Measurements from ENCODE around the gene CAP1. TPM values are rescaled to one million over a fixed set of nuclear protein-coding genes. Genes with fewer than 3 reads are reported as not detected.

Gene CAP1
- total RNA-seq (2012; rRNA removed) = 756 and 792 TPM in 2 replicates
- 405 and 434 TPM in 2 replicates for polyA plus RNA-seq (2012; rRNA removed)
- polyA plus RNA-seq (2012; cell fraction: cytosol; rRNA removed) = 135 and 138 TPM in 2 replicates
- 70.1 and 267 TPM in 2 replicates for polyA plus RNA-seq (2012; cell fraction: nucleus; rRNA removed; ENCODE audit: low replicate concordance)
- Bru-seq, nascent RNA = percentile 98 among the genes with signal in this experiment
- percentile 96 among the genes with signal in this experiment for BruChase-seq, experiment 1, labeled RNA remaining after a 6-hour chase
- BruChase-seq, experiment 2, labeled RNA remaining after a 2-hour chase = percentile 90 among the genes with signal in this experiment
- long read RNA-seq, transcript CAP1-203 (13 exons, 3,105 nt) = minor isoform, 68 of 440 reads
- long read RNA-seq, transcript CAP1-206 (13 exons, 2,217 nt) = major isoform, 132 of 440 reads
- long read RNA-seq, transcript CAP1-217 (5 exons, 856 nt) = minor isoform, 16 of 440 reads
- long read RNA-seq, transcript CAP1-202 (13 exons, 1,496 nt) = minor isoform, 54 of 440 reads
- long read RNA-seq, partial matches to known transcripts = 53 of 440 reads
- long read RNA-seq, other reads (novel, unspliced or antisense) = 96 of 440 reads

- DNase-seq (peak; percentile 98), ATAC-seq (ENCODE audit: low read depth) (peak; percentile 93)
- Histone ChIP-seq H2AK5ac (ENCODE audit: low read depth, low read length) (peak within 1 kb of the TSS; percentile 100), H3K14ac (replicated peaks; ENCODE audit: low read depth, low read length) (peak within 1 kb of the TSS; percentile 100), H4K91ac (ENCODE audit: insufficient read depth, low read depth, low read length) (peak within 1 kb of the TSS; percentile 100), H3K4me3 (ENCODE audit: insufficient read depth, low read depth, low read length) (peak within 1 kb of the TSS; percentile 80), H2AFZ (replicated peaks; ENCODE audit: low read length, poor library complexity) (peak within 1 kb of the TSS; percentile 89), H2BK5ac (ENCODE audit: low read depth, low read length, poor library complexity, severe bottlenecking) (peak within 1 kb of the TSS; percentile 97), H2BK15ac (ENCODE audit: low read depth, low read length) (peak within 1 kb of the TSS; percentile 89), H3K4me2 (ENCODE audit: low read depth, low read length) (peak within 1 kb of the TSS; percentile 96), H3K4ac (ENCODE audit: low read depth, low read length) (peak within 1 kb of the TSS; percentile 100), H3K56ac (ENCODE audit: extremely low read depth, insufficient read depth, low read length) (peak within 1 kb of the TSS; percentile 100), H4K20me1 (ENCODE audit: insufficient read depth, low read length) (peaks cover 48% of the 10 kb centered on the region), H3K9ac (ENCODE audit: low read depth, low read length) (peak within 1 kb of the TSS; percentile 98), H2AK9ac (replicated peaks; ENCODE audit: low read depth, low read length, poor library complexity) (peak within 1 kb of the TSS; percentile 99), H2BK120ac (ENCODE audit: low read depth, low read length) (peak within 1 kb of the TSS; percentile 97), H3K9me1 (ENCODE audit: insufficient read depth, low read length) (peaks cover 12% of the 10 kb centered on the region), H3K4me1 (ENCODE audit: control insufficient read depth, insufficient read depth, low read length) (peaks cover 9% of the 10 kb centered on the region), H3K36me3 (ENCODE audit: control insufficient read depth, insufficient read depth, low read length) (peaks cover 6% of the 10 kb centered on the region), H2BK20ac (ENCODE audit: low read depth, low read length) (peak within 1 kb of the TSS; percentile 50; the same call in 1 of the 2 replicates), H3K23ac (ENCODE audit: low read depth, low read length) (peak within 1 kb of the TSS; percentile 99), H4K5ac (ENCODE audit: low read depth, low read length) (peak within 1 kb of the TSS; percentile 96), H3K9me3 (ENCODE audit: control insufficient read depth, insufficient read depth, low read length) (no peaks in the 10 kb centered on the region), H4K8ac (ENCODE audit: low read depth in 2 of 2, low read length in 2 of 2) (peak within 1 kb of the TSS; percentile 98 to 99), H3K27me3 (ENCODE audit: control insufficient read depth, insufficient read depth, low read length) (no peaks in the 10 kb centered on the region), H3K27ac (ENCODE audit: insufficient read depth, low read length) (peak within 1 kb of the TSS; percentile 96), H3K79me1 (ENCODE audit: low read depth in 1 of 2, low read length in 2 of 2) (peaks cover 0 to 22% of the 10 kb centered on the region in 2 experiments; a peak in 2 of 4 replicates), H3K18ac (ENCODE audit: low read depth, low read length) (peak within 1 kb of the TSS; percentile 96)
- in situ Hi-C loops (cut with MboI; ENCODE audit: low sequenced_read_pairs) (no loop called here), dilution Hi-C loops (cut with HindIII; ENCODE audit: low sequenced_read_pairs, unreplicated experiment) (no loop called here), intact Hi-C loops (cut with micrococcal nuclease) (no loop called here)
- POLR2A ChIA-PET (ENCODE audit: unreplicated experiment) = interaction anchor here (0.5 to 1.0 kb wide), 6 partner anchors 9 to 1636 kb away, joined by 3 to 5 read pairs (median 4); no protein-coding TSS in a partner anchor
- CTCF ChIA-PET = no interaction called here
- WGBS, 2 experiments (ENCODE audit: extremely low coverage in 2 of 2, insufficient read length in 1 of 2) = 0% methylated on average over 13 of the region's 65 CpGs; no CpG with 5 or more reads in 1 of the 2 experiments
- BruUV-seq (replicated peaks) = TSS peak; percentile 75
- 0 out of 2 replicates have a peak, but pooled peaks have one; percentile 22 for TF ChIP-seq CEBPB (IDR thresholded peaks at IDR 0.05; ENCODE audit: low read depth, low read length)
- peak; percentile 74; the same call in 1 of the 2 replicates for TF ChIP-seq ELK1 (IDR thresholded peaks at IDR 0.05; ENCODE audit: borderline replicate concordance, low read depth, low read length)
- TF ChIP-seq RAD21 (IDR thresholded peaks at IDR 0.05; ENCODE audit: low read length) = no peak
- TF ChIP-seq POLR2A (IDR thresholded peaks at IDR 0.05; ENCODE audit: low read depth, low read length) = peak; percentile 70
- peak; percentile 81 for TF ChIP-seq USF2 (IDR thresholded peaks at IDR 0.05; ENCODE audit: low read depth, low read length)
- no peak for TF ChIP-seq CTCF (conservative IDR thresholded peaks at IDR 0.05; ENCODE audit: low read depth, low read length)
- no peak for TF ChIP-seq MXI1 (IDR thresholded peaks at IDR 0.05; ENCODE audit: borderline replicate concordance, low read depth, low read length)
- peak; percentile 28 for TF ChIP-seq RCOR1 (IDR thresholded peaks at IDR 0.05; ENCODE audit: insufficient replicate concordance, low read length)
- TF ChIP-seq SMC3 (IDR thresholded peaks at IDR 0.05; ENCODE audit: low read depth, low read length) = no peak
Observed at GRCh38 chr1:40040511-40041465, at the start of gene CAP1. TSS of gene CAP1 (plus strand) at chr1:40040729. CDS start at chr1:40059347, 18,618 bp downstream.
